K562 (cell line): ENCODE results near the gene CCK. TPM values are rescaled to one million over a fixed set of nuclear protein-coding genes. Genes with fewer than 3 reads are reported as not detected.

ENCODE experiments used
- ATAC-seq: fragments of 200-7000 bp; cut with Tn5 transposase; 3 replicates; pipeline ENCODE4 v1.9.1; 2020; ENCODE audit warnings: moderate library complexity
- BruUV-seq: library from RNA; stranded (reverse); fragments of 400-500 nt; replicated peaks from 2 replicates; lab custom pipeline; 2021; lab: Mats Ljungman, UMichigan
- CTCF ChIA-PET: fragments of 300-600 bp; formaldehyde crosslinking; extraction: SDS; loops from one replicate; lab custom pipeline; 2021; ENCODE audit warnings: low intra/inter-chr PET ratio; lab: Yijun Ruan, JAX
- POLR2A ChIA-PET: fragments of 300-600, 350-650 bp; sonication (Branson Sonifier 250); formaldehyde crosslinking; extraction: SDS; loops from one replicate; lab custom pipeline; 2021; ENCODE audit warnings: antibody characterized with exemption, inconsistent platforms; lab: Yijun Ruan, JAX
- DNase-seq, 4 experiments: peaks; one replicate each; pipeline versions ENCODE4 v3.0.0 to v3.0.0-alpha.2; 2011 to 2018; ENCODE audit warnings: low spot score in 3 of 4, mixed read lengths in 3 of 4; ENCODE audit errors: extremely low read depth in 1 of 4
- FAIRE-seq: peaks from 2 replicates; lab custom pipeline; 2011; peaks lifted over from hg19 to GRCh38; lab: Jason Lieb, UNC
- H2AFZ ChIP-seq: 2 replicates; pipeline ENCODE4 v1.6.0; 2011; ENCODE audit warnings: low read depth, low read length, control low read depth, inconsistent platforms
- H3K27ac ChIP-seq: fragments of 200-600 bp; 3 replicates; pipeline ENCODE4 v1.8.0; 2011; ENCODE audit warnings: low read depth, mild to moderate bottlenecking, control low read depth, inconsistent platforms, low read length, moderate library complexity, mixed read lengths; ENCODE audit errors: extremely low read depth
- H3K27me3 ChIP-seq, 2 experiments: fragments of 300-600 bp in 1 of 2; 2 replicates in 1 of 2; 3 replicates in 1 of 2; pipeline versions ENCODE4 v1.6.0 to v1.8.0; 2011; ENCODE audit warnings: inconsistent platforms in 2 of 2, low read length in 2 of 2, mild to moderate bottlenecking in 1 of 2, mixed read lengths in 1 of 2, moderate library complexity in 1 of 2; ENCODE audit not compliant: control insufficient read depth in 2 of 2, insufficient read depth in 2 of 2
- H3K36me3 ChIP-seq: fragments of 300-600 bp; 3 replicates; pipeline ENCODE4 v1.8.0; 2011; ENCODE audit warnings: mild to moderate bottlenecking, low read length, inconsistent platforms; ENCODE audit not compliant: control insufficient read depth, insufficient read depth
- H3K4me1 ChIP-seq, 2 experiments: fragments of 200-600 bp in 1 of 2; replicated peaks in 1 of 2; 2 replicates in 1 of 2; 3 replicates in 1 of 2; pipeline versions ENCODE4 v1.5.1 to v1.8.0; 2011; ENCODE audit warnings: inconsistent platforms in 2 of 2, low read length in 2 of 2, mild to moderate bottlenecking in 1 of 2, mixed read lengths in 1 of 2, moderate library complexity in 1 of 2; ENCODE audit not compliant: control insufficient read depth in 2 of 2, insufficient read depth in 2 of 2
- H3K4me2 ChIP-seq: 2 replicates; pipeline ENCODE4 v1.6.1; 2011; ENCODE audit warnings: low read length, control low read depth, inconsistent platforms, mixed read lengths; ENCODE audit not compliant: insufficient read depth
- H3K4me3 ChIP-seq: fragments of 200-600 bp; sonication (generic), shearing (Covaris generic); 2 replicates; pipeline ENCODE4 v1.5.1; 2016; ENCODE audit warnings: control low read depth, inconsistent platforms
- H3K79me2 ChIP-seq: fragments of 200-600 bp; 3 replicates; pipeline ENCODE4 v1.8.0; 2011; ENCODE audit warnings: low read length, inconsistent platforms; ENCODE audit not compliant: control insufficient read depth, insufficient read depth
- H3K9ac ChIP-seq, 2 experiments: 2 replicates each; pipeline versions ENCODE4 v1.6.0 to v1.6.1; 2011; ENCODE audit warnings: low read depth in 2 of 2, low read length in 2 of 2, control low read depth in 1 of 2, inconsistent platforms in 1 of 2, mild to moderate bottlenecking in 1 of 2, mixed read lengths in 1 of 2; ENCODE audit not compliant: insufficient read depth in 1 of 2
- H3K9me1 ChIP-seq: one replicate; pipeline ENCODE4 v1.6.0; 2011; ENCODE audit warnings: inconsistent platforms, mild to moderate bottlenecking, low read length, moderate library complexity; ENCODE audit not compliant: control insufficient read depth, insufficient read depth
- H3K9me3 ChIP-seq: replicated peaks from 2 replicates; pipeline ENCODE4 v1.5.1; 2011; ENCODE audit warnings: low read depth, low read length, inconsistent platforms; ENCODE audit not compliant: control insufficient read depth, insufficient read depth
- H4K20me1 ChIP-seq: replicated peaks from 2 replicates; pipeline ENCODE4 v1.6.1; 2011; ENCODE audit warnings: low read length, inconsistent platforms, mixed read lengths; ENCODE audit not compliant: control insufficient read depth, insufficient read depth
- DEAF1 ChIP-seq: fragments of 450-650 bp; formaldehyde crosslinking; IDR thresholded peaks from 2 replicates; pipeline ENCODE4 v1.4.0; 2020; ENCODE audit warnings: mild to moderate bottlenecking, moderate library complexity
- HMGN3 ChIP-seq: IDR thresholded peaks from 2 replicates; pipeline ENCODE4 v1.6.1; 2011; ENCODE audit warnings: borderline replicate concordance, low read depth, mild to moderate bottlenecking, mixed read lengths, low read length; ENCODE audit not compliant: insufficient read length; ENCODE audit errors: extremely low read depth
- RAD21 ChIP-seq, 2 experiments: fragments of 250-450 bp in 1 of 2; fragments of 450-650 bp in 1 of 2; sonication (Bioruptor Pico) in 1 of 2; formaldehyde crosslinking in 1 of 2; IDR thresholded peaks in 1 of 2; conservative IDR thresholded peaks in 1 of 2; 2 replicates each; pipeline versions ENCODE4 v1.4.0 to v1.8.0; 2020 to 2022; ENCODE audit warnings: mild to moderate bottlenecking in 2 of 2, moderate library complexity in 1 of 2
- REST ChIP-seq, 2 experiments: fragments of 450-650 bp; formaldehyde crosslinking in 1 of 2; IDR thresholded peaks; 2 replicates each; pipeline versions ENCODE4 v1.4.0 to v1.6.1; 2014 to 2020; ENCODE audit warnings: mild to moderate bottlenecking in 2 of 2, borderline replicate concordance in 1 of 2, low read depth in 1 of 2
- SMC3 ChIP-seq: conservative IDR thresholded peaks from 2 replicates; pipeline ENCODE4 v1.6.1; 2011; ENCODE audit warnings: low read depth, low read length, improper control_type of control experiment; ENCODE audit not compliant: insufficient read depth
- TCF15 ChIP-seq: fragments of 250-450 bp; sonication (Bioruptor Pico); IDR thresholded peaks from 2 replicates; pipeline ENCODE4 v1.8.0; 2022; ENCODE audit warnings: moderate library complexity, mild to moderate bottlenecking, inconsistent platforms
- ZNF253 ChIP-seq: fragments of 250-450 bp; sonication (Bioruptor Pico); conservative IDR thresholded peaks from 2 replicates; pipeline ENCODE4 v1.6.1; 2021; ENCODE audit warnings: mild to moderate bottlenecking
- WGBS: fragments of 100-300 bp; shearing (Covaris generic); methylation state at CpG from one replicate; pipeline ENCODE4 v1.1.6; 2016; ENCODE audit warnings: low coverage, mixed read lengths; ENCODE audit not compliant: insufficient coverage; ENCODE audit errors: missing lambda C conversion rate; 5-methylcytosine and 5-hydroxymethylcytosine counted together
- in situ Hi-C: fragments of 300-500 bp; cut with MboI; formaldehyde crosslinking; loops from 4 replicates; pipeline ENCODE4 v1.15.0; 2018; ENCODE audit warnings: inconsistent platforms, mixed read lengths
- intact Hi-C: fragments of 100-400 bp; cut with micrococcal nuclease; formaldehyde crosslinking; loops from 2 replicates; pipeline ENCODE4 v1.14.2; 2022
- polyA plus RNA-seq, 8 experiments: library from polyadenylated mRNA; depleted of rRNA in 4 of 8; stranded (reverse) in 5 of 8; unstranded in 3 of 8; fragments of >200 nt; fragmentation: Nextera tagmentation in 2 of 8; fragmentation: Illumina TruSeq in 1 of 8; extraction: Ambion mirVana in 2 of 8; extraction: Trizol in 1 of 8; gene quantifications; 2 replicates each; pipeline versions ENCODE4 v1.2.1 to v1.2.3, GENCODE V29; 2011 to 2014; ENCODE audit warnings: inconsistent platforms in 1 of 8, missing spikeins in 1 of 8
- total RNA-seq, 7 experiments: library from RNA; depleted of rRNA in 6 of 7; stranded (reverse); fragments of >200 nt in 6 of 7; fragmentation: Illumina TruSeq in 2 of 7; extraction: Trizol in 2 of 7; gene quantifications; 2 replicates each; pipeline versions ENCODE4 v1.2.1 to v1.2.3, GENCODE V29; 2011 to 2021; ENCODE audit warnings: low replicate concordance in 1 of 7

CCK gene
- total and polyA plus RNA-seq, 9 of the 15 experiments (the other 6 are each of a cell fraction or from before 2014, with no cell fraction given) = not detected

- FAIRE-seq (peak; percentile 55), ATAC-seq (peak; percentile 66), DNase-seq (peak; percentile 41 to 59 (median 52))
- peaks cover 0 to 4% of the 10 kb centered on the region in 2 experiments; a peak in 2 of 5 replicates for H3K4me1 ChIP-seq
- H3K36me3 ChIP-seq = no peaks in the 10 kb centered on the region
- BruUV-seq = no TSS peak
- no peak overlapping the region for H2AFZ ChIP-seq
- ChIA-PET POLR2A (interaction anchor here (1.0 to 1.4 kb wide), 4 partner anchors 17 to 315 kb away, joined by 3 to 4 read pairs (median 3); no protein-coding TSS in a partner anchor), CTCF (interaction anchor here (0.7 to 3.6 kb wide), 9 partner anchors 210 to 722 kb away, joined by 3 to 32 read pairs (median 5); no protein-coding TSS in a partner anchor)
- H3K27me3 ChIP-seq = peaks cover 7 to 28% of the 10 kb centered on the region in 2 experiments; a peak in 4 of 5 replicates
- H3K9me3 ChIP-seq = no peaks in the 10 kb centered on the region
- no peaks in the 10 kb centered on the region for H3K79me2 ChIP-seq
- no peak overlapping the region for H3K9ac ChIP-seq
- no peaks in the 10 kb centered on the region for H3K9me1 ChIP-seq
- 1% methylated on average over 10 of the region's 14 CpGs for WGBS
- in situ Hi-C loops = loop anchor here (10.0 kb wide), 1 partner anchor 215 kb away; no protein-coding TSS in a partner anchor
- H3K27ac ChIP-seq = no peak overlapping the region
- no peak overlapping the region for H3K4me2 ChIP-seq
- 0 out of 2 replicates have a peak, but pooled peaks cover 4% of the 10 kb centered on the region for H4K20me1 ChIP-seq
- intact Hi-C loops = loop anchor here (1.0 to 10.0 kb wide), 3 partner anchors 213 to 525 kb away; no protein-coding TSS in a partner anchor
- no peak overlapping the region for H3K4me3 ChIP-seq
- TF ChIP-seq REST (IDR thresholded peaks at IDR 0.05; ENCODE audit: borderline replicate concordance) = peak; percentile 75
- TF ChIP-seq REST (CRISPR knock-in tag; IDR thresholded peaks at IDR 0.05; ENCODE audit: low read depth) = no peak
- TF ChIP-seq SMC3 = peak; percentile 63
- no peak for TF ChIP-seq HMGN3
- no peak for TF ChIP-seq ZNF253 (CRISPR knock-in tag)
- TF ChIP-seq RAD21 (CRISPR knock-in tag; conservative IDR thresholded peaks at IDR 0.05 in 1 of 2, IDR thresholded peaks at IDR 0.05 in 1 of 2) = peak; percentile 80 to 89
- TF ChIP-seq DEAF1 (CRISPR knock-in tag) = peak; percentile 51
- no peak for TF ChIP-seq TCF15 (CRISPR knock-in tag)
These were observed 35.9 kb downstream of the CCK start for GRCh38 chr3:42229942-42230688.
